HEK293 (cell line): ENCODE results near the gene LRFN2.

Experiments used
- KLF1 ChIP-seq: fragments of 450-650 bp; formaldehyde crosslinking; IDR thresholded peaks from 2 replicates; pipeline ENCODE4 v1.5.1; 2016; ENCODE audit warnings: missing biosample characterization, missing genetic modification characterization
- TSHZ1 ChIP-seq: fragments of 450-650 bp; formaldehyde crosslinking; IDR thresholded peaks from 2 replicates; pipeline ENCODE4 v1.5.1; 2016; ENCODE audit warnings: missing biosample characterization, missing genetic modification characterization, borderline replicate concordance
- ZNF24 ChIP-seq: fragments of 450-650 bp; formaldehyde crosslinking; IDR thresholded peaks from 2 replicates; pipeline ENCODE4 v1.5.1; 2016; ENCODE audit warnings: missing biosample characterization, missing genetic modification characterization
- TF ChIP-seq, protein P1 (sequence below): fragments of 450-650 bp; formaldehyde crosslinking; IDR thresholded peaks from 2 replicates; pipeline ENCODE4 v1.5.1; 2016; ENCODE audit warnings: missing biosample characterization, missing genetic modification characterization

DNA sequence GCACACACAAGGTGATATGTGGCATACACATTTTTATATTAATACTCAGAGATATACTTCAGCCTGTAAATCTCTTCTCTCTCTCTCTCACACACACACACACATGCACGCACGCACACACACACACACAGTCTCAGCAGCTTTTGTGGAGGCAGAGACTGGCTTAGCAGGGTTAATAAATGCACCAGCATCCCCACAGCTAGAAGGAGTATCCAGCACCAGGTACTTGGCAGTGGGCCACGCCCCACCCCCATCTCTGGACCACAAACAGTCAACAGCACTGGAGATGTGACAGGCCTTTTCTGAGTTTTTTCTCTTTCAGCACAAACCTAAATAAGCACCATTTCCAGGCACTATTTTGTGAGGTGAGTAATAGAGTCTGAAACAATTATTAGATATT, 47.3 kb upstream of the LRFN2 start:
- TF ChIP-seq KLF1 (tag by site-specific recombination) (no peak), TSHZ1 (tag by site-specific recombination) (no peak), ZNF24 (no peak)
- TF ChIP-seq, protein P1, sequence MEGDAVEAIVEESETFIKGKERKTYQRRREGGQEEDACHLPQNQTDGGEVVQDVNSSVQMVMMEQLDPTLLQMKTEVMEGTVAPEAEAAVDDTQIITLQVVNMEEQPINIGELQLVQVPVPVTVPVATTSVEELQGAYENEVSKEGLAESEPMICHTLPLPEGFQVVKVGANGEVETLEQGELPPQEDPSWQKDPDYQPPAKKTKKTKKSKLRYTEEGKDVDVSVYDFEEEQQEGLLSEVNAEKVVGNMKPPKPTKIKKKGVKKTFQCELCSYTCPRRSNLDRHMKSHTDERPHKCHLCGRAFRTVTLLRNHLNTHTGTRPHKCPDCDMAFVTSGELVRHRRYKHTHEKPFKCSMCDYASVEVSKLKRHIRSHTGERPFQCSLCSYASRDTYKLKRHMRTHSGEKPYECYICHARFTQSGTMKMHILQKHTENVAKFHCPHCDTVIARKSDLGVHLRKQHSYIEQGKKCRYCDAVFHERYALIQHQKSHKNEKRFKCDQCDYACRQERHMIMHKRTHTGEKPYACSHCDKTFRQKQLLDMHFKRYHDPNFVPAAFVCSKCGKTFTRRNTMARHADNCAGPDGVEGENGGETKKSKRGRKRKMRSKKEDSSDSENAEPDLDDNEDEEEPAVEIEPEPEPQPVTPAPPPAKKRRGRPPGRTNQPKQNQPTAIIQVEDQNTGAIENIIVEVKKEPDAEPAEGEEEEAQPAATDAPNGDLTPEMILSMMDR (tag by site-specific recombination): no peak
